C4-2B (cell line): Measurements from ENCODE around the gene VAT1L.

Experiments
- H3K27ac ChIP-seq: fragments of 450-650 bp; 2 replicates; pipeline ENCODE4 v1.5.1; 2017
- ZFX ChIP-seq: fragments of 450-650 bp; IDR thresholded peaks from 2 replicates; pipeline ENCODE4 v1.6.1; 2017
- TF ChIP-seq, protein P1 (sequence below): fragments of 450-650 bp; conservative IDR thresholded peaks from 2 replicates; pipeline ENCODE4 v1.5.1; 2017; ENCODE audit warnings: mild to moderate bottlenecking

Gene VAT1L, protein sequence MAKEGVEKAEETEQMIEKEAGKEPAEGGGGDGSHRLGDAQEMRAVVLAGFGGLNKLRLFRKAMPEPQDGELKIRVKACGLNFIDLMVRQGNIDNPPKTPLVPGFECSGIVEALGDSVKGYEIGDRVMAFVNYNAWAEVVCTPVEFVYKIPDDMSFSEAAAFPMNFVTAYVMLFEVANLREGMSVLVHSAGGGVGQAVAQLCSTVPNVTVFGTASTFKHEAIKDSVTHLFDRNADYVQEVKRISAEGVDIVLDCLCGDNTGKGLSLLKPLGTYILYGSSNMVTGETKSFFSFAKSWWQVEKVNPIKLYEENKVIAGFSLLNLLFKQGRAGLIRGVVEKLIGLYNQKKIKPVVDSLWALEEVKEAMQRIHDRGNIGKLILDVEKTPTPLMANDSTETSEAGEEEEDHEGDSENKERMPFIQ

GRCh38 chr16:77788181-77789084 lies at the start of gene VAT1L:
TSS of gene VAT1L (plus strand) at chr16:77788564. CDS start at chr16:77788683, 119 bp downstream.
- no peak within 1 kb of the TSS for H3K27ac ChIP-seq
- TF ChIP-seq, protein P1, sequence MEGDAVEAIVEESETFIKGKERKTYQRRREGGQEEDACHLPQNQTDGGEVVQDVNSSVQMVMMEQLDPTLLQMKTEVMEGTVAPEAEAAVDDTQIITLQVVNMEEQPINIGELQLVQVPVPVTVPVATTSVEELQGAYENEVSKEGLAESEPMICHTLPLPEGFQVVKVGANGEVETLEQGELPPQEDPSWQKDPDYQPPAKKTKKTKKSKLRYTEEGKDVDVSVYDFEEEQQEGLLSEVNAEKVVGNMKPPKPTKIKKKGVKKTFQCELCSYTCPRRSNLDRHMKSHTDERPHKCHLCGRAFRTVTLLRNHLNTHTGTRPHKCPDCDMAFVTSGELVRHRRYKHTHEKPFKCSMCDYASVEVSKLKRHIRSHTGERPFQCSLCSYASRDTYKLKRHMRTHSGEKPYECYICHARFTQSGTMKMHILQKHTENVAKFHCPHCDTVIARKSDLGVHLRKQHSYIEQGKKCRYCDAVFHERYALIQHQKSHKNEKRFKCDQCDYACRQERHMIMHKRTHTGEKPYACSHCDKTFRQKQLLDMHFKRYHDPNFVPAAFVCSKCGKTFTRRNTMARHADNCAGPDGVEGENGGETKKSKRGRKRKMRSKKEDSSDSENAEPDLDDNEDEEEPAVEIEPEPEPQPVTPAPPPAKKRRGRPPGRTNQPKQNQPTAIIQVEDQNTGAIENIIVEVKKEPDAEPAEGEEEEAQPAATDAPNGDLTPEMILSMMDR, result no peak
- TF ChIP-seq ZFX, result no peak

DNA sequence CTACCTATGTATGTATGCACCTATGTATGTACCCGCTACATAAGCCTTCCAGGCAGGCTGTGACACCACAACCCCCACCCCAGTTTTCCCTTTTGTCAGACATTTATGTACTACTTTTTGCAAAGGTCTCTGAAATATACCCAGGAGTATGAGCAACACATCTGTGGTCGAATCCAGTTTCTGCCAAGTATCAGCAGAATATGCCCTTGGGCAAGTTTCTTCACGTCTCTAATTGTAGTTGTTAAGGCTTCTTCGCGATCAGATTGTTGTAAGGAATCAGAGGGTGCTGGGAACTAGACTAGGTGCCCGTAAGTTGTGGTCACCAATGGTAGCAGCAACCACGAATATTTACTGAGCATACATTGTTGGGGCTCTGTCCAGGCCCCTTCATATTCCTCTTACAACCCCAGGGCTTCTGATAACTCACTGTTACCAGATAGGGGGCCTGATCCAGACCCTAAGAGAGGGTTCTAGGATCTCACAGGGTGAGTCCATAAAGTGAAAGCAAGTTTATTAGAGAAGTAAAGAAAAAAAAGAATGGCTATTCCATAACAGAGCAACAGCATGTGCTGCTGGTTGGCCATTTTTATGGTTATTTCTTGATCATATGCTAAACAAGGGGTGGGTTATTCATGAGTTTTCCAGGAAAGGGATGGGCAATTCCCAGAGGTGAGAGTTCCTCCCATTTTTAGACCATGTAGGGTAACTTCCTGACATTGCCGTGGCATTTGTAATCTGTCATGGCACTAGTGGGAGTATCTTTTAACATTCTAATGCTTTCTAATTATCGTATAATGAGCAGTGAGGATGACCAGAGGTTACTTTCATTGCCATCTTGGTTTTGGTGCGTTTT lies 49.4 kb upstream of the VAT1L start:
- TF ChIP-seq, protein P1, result no peak
- H3K27ac ChIP-seq, result no peak overlapping the region

DNA sequence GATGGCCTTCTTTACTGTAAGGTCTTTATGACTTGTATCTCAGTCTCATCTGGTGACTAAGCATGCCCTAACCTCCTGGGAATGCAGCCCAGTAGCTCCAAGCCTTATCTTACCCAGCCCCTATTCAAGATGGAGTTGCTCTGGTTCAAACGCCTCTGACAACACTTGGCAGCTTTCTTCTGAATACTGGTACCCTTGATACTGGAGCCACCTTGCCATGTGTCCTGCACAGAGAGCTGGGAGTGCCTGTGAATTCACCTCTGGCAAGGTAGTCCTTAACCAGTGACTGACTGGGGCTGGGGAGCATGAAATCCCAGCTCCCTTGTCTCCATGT lies 48.8 kb upstream of the VAT1L start:
- TF ChIP-seq, protein P1, result no peak
- no peak for TF ChIP-seq ZFX
- H3K27ac ChIP-seq, result no peak overlapping the region

GRCh38 chr16:77744141-77744540 lies 44.2 kb upstream of the VAT1L start:
- TF ChIP-seq ZFX, result no peak
- TF ChIP-seq, protein P1, result no peak
- H3K27ac ChIP-seq, result no peak overlapping the region

DNA sequence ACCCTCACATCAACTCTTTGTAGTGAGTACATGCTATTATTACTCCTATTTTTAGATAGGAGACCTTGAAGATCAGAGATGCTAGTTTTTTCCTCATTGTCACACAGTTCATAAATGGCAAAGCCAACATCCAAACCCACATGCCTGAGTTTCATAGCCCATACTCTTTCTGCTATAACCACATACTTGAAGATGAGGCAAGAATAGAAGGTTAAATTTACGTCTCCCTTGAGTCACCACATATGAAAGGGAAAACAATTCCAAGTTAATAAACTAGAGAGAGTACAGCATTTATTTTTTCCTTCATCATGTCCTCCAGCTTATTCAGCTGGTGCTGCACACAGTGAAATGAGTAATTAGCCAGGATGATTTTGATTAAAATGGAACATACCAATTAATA lies 42.4 kb upstream of the VAT1L start:
- TF ChIP-seq, protein P1, result no peak
- no peak for TF ChIP-seq ZFX

GRCh38 chr16:77748421-77749005 lies 39.9 kb upstream of the VAT1L start:
- H3K27ac ChIP-seq, result no peak overlapping the region
- TF ChIP-seq ZFX, result no peak
- TF ChIP-seq, protein P1, result no peak

More for the DNA sequence above, 42.4 kb upstream of the VAT1L start:
- no peak overlapping the region for H3K27ac ChIP-seq
